Chondrocyte (in vitro differentiated cells): ENCODE measurements around the gene GRK3. TPM values are rescaled to one million over a fixed set of nuclear protein-coding genes. Genes with fewer than 3 reads are reported as not detected.
"Not testable (repeated sequence)": the region's sequence is repeated elsewhere in the genome, so short reads cannot be mapped to it uniquely, and the experiment has no call there.

ENCODE experiments used
- DNase-seq: peaks from one replicate; pipeline ENCODE4 v3.0.0; 2021; ENCODE audit warnings: mixed read lengths, low spot score
- H3K27ac Mint-ChIP-seq: one replicate; pipeline ENCODE4 v1.8.0; 2021; ENCODE audit warnings: mild to moderate bottlenecking, moderate library complexity, mixed read lengths; ENCODE audit not compliant: unreplicated experiment
- H3K27me3 Mint-ChIP-seq: 2 replicates; pipeline ENCODE4 v1.8.0; 2021; ENCODE audit warnings: low read depth, mixed read lengths
- H3K36me3 Mint-ChIP-seq: 2 replicates; pipeline ENCODE4 v1.8.0; 2021; ENCODE audit warnings: low read depth, mixed read lengths
- H3K4me1 Mint-ChIP-seq: 2 replicates; pipeline ENCODE4 v1.8.0; 2021; ENCODE audit warnings: low read depth, mild to moderate bottlenecking, mixed read lengths
- H3K4me3 Mint-ChIP-seq: one replicate; pipeline ENCODE4 v1.8.0; 2021; ENCODE audit warnings: mild to moderate bottlenecking, moderate library complexity, mixed read lengths; ENCODE audit not compliant: unreplicated experiment
- H3K9me3 Mint-ChIP-seq: 2 replicates; pipeline ENCODE4 v1.8.0; 2021; ENCODE audit warnings: low read depth, mixed read lengths
- CTCF ChIP-seq: fragments of 200-600 bp; sonication (generic); IDR thresholded peaks from 2 replicates; pipeline ENCODE4 v1.5.0; 2021; ENCODE audit warnings: antibody characterized with exemption, mild to moderate bottlenecking, moderate library complexity
- total RNA-seq: library from RNA; stranded (reverse); gene quantifications from 3 replicates; pipeline ENCODE4 v1.2.1, GENCODE V29; 2021

The GRK3 gene
- total RNA-seq, 1 donor from 2014 or later, result 2.0 TPM

GRCh38 chr22:25621986-25622385 lies 57.5 kb downstream of the GRK3 start:
- Mint-ChIP-seq H3K4me1 (peaks cover 6% of the 10 kb centered on the region), H3K9me3 (no peaks in the 10 kb centered on the region), H3K27me3 (peaks cover 2% of the 10 kb centered on the region), H3K4me3 (no peak overlapping the region), H3K36me3 (no peaks in the 10 kb centered on the region), H3K27ac (no peak overlapping the region)
- TF ChIP-seq CTCF, result no peak
- DNase-seq, result no peak

GRCh38 chr22:25623310-25623734 lies 58.8 kb downstream of the GRK3 start:
- no peak for DNase-seq

GRCh38 chr22:25623851-25624250 lies 59.4 kb downstream of the GRK3 start:
- Mint-ChIP-seq H3K4me3 (no peak overlapping the region), H3K36me3 (no peaks in the 10 kb centered on the region), H3K9me3 (no peaks in the 10 kb centered on the region), H3K27me3 (no peaks in the 10 kb centered on the region), H3K4me1 (peaks cover 6% of the 10 kb centered on the region), H3K27ac (no peak overlapping the region)
- TF ChIP-seq CTCF, result no peak
- no peak for DNase-seq

More at GRCh38 chr22:25623310-25623734, 58.8 kb downstream of the GRK3 start:
- Mint-ChIP-seq H3K27ac (no peak overlapping the region), H3K27me3 (peaks cover 2% of the 10 kb centered on the region), H3K4me1 (peaks cover 6% of the 10 kb centered on the region), H3K36me3 (no peaks in the 10 kb centered on the region), H3K9me3 (no peaks in the 10 kb centered on the region), H3K4me3 (no peak overlapping the region)
- no peak for TF ChIP-seq CTCF

GRCh38 chr22:25624476-25624875 lies 60.0 kb downstream of the GRK3 start:
- no peak overlapping the region for H3K27ac Mint-ChIP-seq
- no peak for DNase-seq
- peaks cover 6% of the 10 kb centered on the region for H3K4me1 Mint-ChIP-seq
- no peak for TF ChIP-seq CTCF
- H3K9me3 Mint-ChIP-seq, result no peaks in the 10 kb centered on the region
- H3K36me3 Mint-ChIP-seq, result no peaks in the 10 kb centered on the region
- H3K4me3 Mint-ChIP-seq, result no peak overlapping the region
- H3K27me3 Mint-ChIP-seq, result no peaks in the 10 kb centered on the region

- not testable (repeated sequence) for H3K9me3 Mint-ChIP-seq, H3K27me3 Mint-ChIP-seq, DNase-seq, H3K4me3 Mint-ChIP-seq, H3K27ac Mint-ChIP-seq, H3K36me3 Mint-ChIP-seq
- H3K4me1 Mint-ChIP-seq, result peaks cover 13% of the 10 kb centered on the region
Measured at GRCh38 chr22:25625747-25626623, 61.5 kb downstream of the GRK3 start.

GRCh38 chr22:25626624-25626990 lies 62.1 kb downstream of the GRK3 start:
- H3K27ac Mint-ChIP-seq, result no peak overlapping the region
- H3K4me1 Mint-ChIP-seq, result peaks cover 18% of the 10 kb centered on the region
- DNase-seq, result no peak
- no peak overlapping the region for H3K4me3 Mint-ChIP-seq
- H3K36me3 Mint-ChIP-seq, result no peaks in the 10 kb centered on the region
- no peaks in the 10 kb centered on the region for H3K9me3 Mint-ChIP-seq
- no peak for TF ChIP-seq CTCF
- no peaks in the 10 kb centered on the region for H3K27me3 Mint-ChIP-seq
